Keratinocyte (primary cell): Measurements from ENCODE around the gene IRAK2. TPM values are rescaled to one million over a fixed set of nuclear protein-coding genes. Genes with fewer than 3 reads are reported as not detected.

Source experiments
- DNase-seq: peaks from one replicate; pipeline ENCODE4 v3.0.0-alpha.2; 2011; ENCODE audit warnings: low read depth, missing footprints, low spot score
- FAIRE-seq: peaks from 2 replicates; lab custom pipeline; 2011; peaks lifted over from hg19 to GRCh38; lab: Jason Lieb, UNC
- H2AFZ ChIP-seq: 2 replicates; pipeline ENCODE4 v1.6.0; 2012; ENCODE audit warnings: low read length, control low read depth, inconsistent platforms; ENCODE audit not compliant: control insufficient read depth
- H3K27ac ChIP-seq: 2 replicates; pipeline ENCODE4 v1.5.1; 2011; ENCODE audit warnings: low read length; ENCODE audit not compliant: control insufficient read depth, insufficient read depth
- H3K27me3 ChIP-seq: 3 replicates; pipeline ENCODE4 v1.6.0; 2011; ENCODE audit warnings: low read length; ENCODE audit not compliant: control insufficient read depth, insufficient read depth; ENCODE audit errors: extremely low read depth
- H3K36me3 ChIP-seq, 2 experiments: 2 replicates in 1 of 2; 3 replicates in 1 of 2; pipeline ENCODE4 v1.5.1; 2011; ENCODE audit warnings: low read length in 2 of 2, mild to moderate bottlenecking in 1 of 2; ENCODE audit not compliant: control insufficient read depth in 2 of 2, insufficient read depth in 2 of 2; ENCODE audit errors: extremely low read depth in 1 of 2
- H3K4me1 ChIP-seq: 3 replicates; pipeline ENCODE4 v1.5.1; 2011; ENCODE audit warnings: low read length; ENCODE audit not compliant: control insufficient read depth, insufficient read depth; ENCODE audit errors: extremely low read depth
- H3K4me2 ChIP-seq: 3 replicates; pipeline ENCODE4 v1.6.0; 2011; ENCODE audit warnings: low read depth, low read length; ENCODE audit not compliant: control insufficient read depth, insufficient read depth; ENCODE audit errors: extremely low read depth
- H3K4me3 ChIP-seq, 3 experiments: fragments of 200-600 bp in 1 of 3; sonication (generic) in 1 of 3; 2 replicates in 2 of 3; 3 replicates in 1 of 3; pipeline ENCODE4 v1.5.1; 2011 to 2016; ENCODE audit warnings: low read length in 3 of 3, mild to moderate bottlenecking in 3 of 3, control low read depth in 2 of 3, inconsistent platforms in 1 of 3, low read depth in 1 of 3, mixed read lengths in 1 of 3, mixed run types in 1 of 3, moderate library complexity in 1 of 3; ENCODE audit not compliant: control insufficient read depth in 2 of 3, insufficient read depth in 2 of 3; ENCODE audit errors: extremely low read depth in 1 of 3
- H3K79me2 ChIP-seq: 2 replicates; pipeline ENCODE4 v1.6.0; 2012; ENCODE audit warnings: low read length; ENCODE audit not compliant: control insufficient read depth, insufficient read depth
- H3K9ac ChIP-seq: 3 replicates; pipeline ENCODE4 v1.6.0; 2011; ENCODE audit warnings: low read length; ENCODE audit not compliant: control insufficient read depth, insufficient read depth; ENCODE audit errors: extremely low read depth
- H3K9me1 ChIP-seq: 3 replicates; pipeline ENCODE4 v1.6.0; 2011; ENCODE audit warnings: low read length; ENCODE audit not compliant: control insufficient read depth, insufficient read depth; ENCODE audit errors: extremely low read depth
- H3K9me3 ChIP-seq: 2 replicates; pipeline ENCODE4 v1.5.1; 2012; ENCODE audit warnings: low read depth, low read length; ENCODE audit not compliant: control insufficient read depth
- H4K20me1 ChIP-seq: 3 replicates; pipeline ENCODE4 v1.6.0; 2011; ENCODE audit warnings: low read length; ENCODE audit not compliant: control insufficient read depth, insufficient read depth; ENCODE audit errors: extremely low read depth
- CTCF ChIP-seq, 3 experiments: IDR thresholded peaks in 1 of 3; conservative IDR thresholded peaks in 1 of 3; optimal IDR thresholded peaks in 1 of 3; 2 replicates in 2 of 3; 3 replicates in 1 of 3; pipeline versions ENCODE3 to v1.5.1; 2011; ENCODE audit warnings: low read length in 3 of 3, mild to moderate bottlenecking in 3 of 3, moderate library complexity in 2 of 3, control low read depth in 1 of 3, inconsistent platforms in 1 of 3; ENCODE audit not compliant: insufficient read depth in 2 of 3; ENCODE audit errors: extremely low read depth in 1 of 3
- EZH2 ChIP-seq: IDR thresholded peaks from one replicate; pipeline ENCODE4 v1.6.1; 2012; ENCODE audit warnings: inconsistent platforms, mild to moderate bottlenecking, low read length, moderate library complexity
- dilution Hi-C: fragments of 300-500 bp; cut with MboI; formaldehyde crosslinking; loops from one replicate; pipeline ENCODE4 v1.7.0; 2020; ENCODE audit warnings: low sequenced_read_pairs; ENCODE audit not compliant: extremely low pct_ligation_motif_present
- polyA plus RNA-seq, 5 experiments: library from polyadenylated mRNA; depleted of rRNA in 3 of 5; stranded (reverse) in 3 of 5; stranded (forward) in 1 of 5; unstranded in 1 of 5; fragments of >200 nt; gene quantifications; 1 replicate in 1 of 5; 2 replicates in 3 of 5; 3 replicates in 1 of 5; pipeline versions ENCODE4 v1.2.1 to v1.2.3, GENCODE V29; 2011 to 2012; ENCODE audit warnings: missing spikeins in 2 of 5, low read depth in 1 of 5, low replicate concordance in 1 of 5

The IRAK2 gene
- polyA plus RNA-seq, 1 donor (not counting 4 experiments of a cell fraction or from before 2014, with no cell fraction given): 3.5 TPM

GRCh38 chr3:10149226-10149625, 15.5 kb upstream of the IRAK2 start:
- Histone ChIP-seq H3K9me3 (no peaks in the 10 kb centered on the region), H3K27ac (no peak overlapping the region), H3K27me3 (no peaks in the 10 kb centered on the region), H3K9me1 (no peaks in the 10 kb centered on the region), H3K9ac (no peak overlapping the region), H3K79me2 (peaks cover 37% of the 10 kb centered on the region), H3K4me2 (no peak overlapping the region), H2AFZ (no peak overlapping the region), H3K4me1 (peaks cover 1% of the 10 kb centered on the region), H4K20me1 (no peaks in the 10 kb centered on the region), H3K4me3 (no peak overlapping the region), H3K36me3 (peaks cover under 1 to 21% of the 10 kb centered on the region in 2 experiments)
- no peak for TF ChIP-seq CTCF (optimal IDR thresholded peaks at IDR 0.05 in 1 of 3, IDR thresholded peaks at IDR 0.05 in 1 of 3, conservative IDR thresholded peaks at IDR 0.05 in 1 of 3; ENCODE audit: extremely low read depth in 1 of 3, insufficient read depth in 2 of 3, low read length in 3 of 3)
- no peak for TF ChIP-seq EZH2
- dilution Hi-C loops: no loop called here
- FAIRE-seq (no peak), DNase-seq (no peak)

GRCh38 chr3:10150987-10151386, 13.7 kb upstream of the IRAK2 start:
- Histone ChIP-seq H3K9me1 (no peaks in the 10 kb centered on the region), H3K36me3 (peaks cover 1 to 19% of the 10 kb centered on the region in 2 experiments), H3K4me1 (no peaks in the 10 kb centered on the region), H3K27me3 (no peaks in the 10 kb centered on the region), H3K9ac (no peak overlapping the region), H2AFZ (no peak overlapping the region), H4K20me1 (no peaks in the 10 kb centered on the region), H3K9me3 (no peaks in the 10 kb centered on the region), H3K4me3 (no peak overlapping the region), H3K4me2 (no peak overlapping the region), H3K79me2 (peaks cover 23% of the 10 kb centered on the region), H3K27ac (no peak overlapping the region)
- dilution Hi-C loops: no loop called here
- FAIRE-seq (no peak), DNase-seq (no peak)
- TF ChIP-seq EZH2 (no peak), CTCF (optimal IDR thresholded peaks at IDR 0.05 in 1 of 3, IDR thresholded peaks at IDR 0.05 in 1 of 3, conservative IDR thresholded peaks at IDR 0.05 in 1 of 3; ENCODE audit: extremely low read depth in 1 of 3, insufficient read depth in 2 of 3, low read length in 3 of 3) (no peak)
